GM20431 (cell line): ENCODE measurements around the gene PSMB4.
"Not testable (repeated sequence)": the region's sequence is repeated elsewhere in the genome, so short reads cannot be mapped to it uniquely, and the experiment has no call there.

Source experiments
- in situ Hi-C: fragments of 300-500 bp; cut with MseI, MboI; formaldehyde crosslinking; loops from one replicate; pipeline ENCODE4 v1.15.0; 2020; ENCODE audit warnings: low sequenced_read_pairs; ENCODE audit not compliant: unreplicated experiment

Gene PSMB4

DNA sequence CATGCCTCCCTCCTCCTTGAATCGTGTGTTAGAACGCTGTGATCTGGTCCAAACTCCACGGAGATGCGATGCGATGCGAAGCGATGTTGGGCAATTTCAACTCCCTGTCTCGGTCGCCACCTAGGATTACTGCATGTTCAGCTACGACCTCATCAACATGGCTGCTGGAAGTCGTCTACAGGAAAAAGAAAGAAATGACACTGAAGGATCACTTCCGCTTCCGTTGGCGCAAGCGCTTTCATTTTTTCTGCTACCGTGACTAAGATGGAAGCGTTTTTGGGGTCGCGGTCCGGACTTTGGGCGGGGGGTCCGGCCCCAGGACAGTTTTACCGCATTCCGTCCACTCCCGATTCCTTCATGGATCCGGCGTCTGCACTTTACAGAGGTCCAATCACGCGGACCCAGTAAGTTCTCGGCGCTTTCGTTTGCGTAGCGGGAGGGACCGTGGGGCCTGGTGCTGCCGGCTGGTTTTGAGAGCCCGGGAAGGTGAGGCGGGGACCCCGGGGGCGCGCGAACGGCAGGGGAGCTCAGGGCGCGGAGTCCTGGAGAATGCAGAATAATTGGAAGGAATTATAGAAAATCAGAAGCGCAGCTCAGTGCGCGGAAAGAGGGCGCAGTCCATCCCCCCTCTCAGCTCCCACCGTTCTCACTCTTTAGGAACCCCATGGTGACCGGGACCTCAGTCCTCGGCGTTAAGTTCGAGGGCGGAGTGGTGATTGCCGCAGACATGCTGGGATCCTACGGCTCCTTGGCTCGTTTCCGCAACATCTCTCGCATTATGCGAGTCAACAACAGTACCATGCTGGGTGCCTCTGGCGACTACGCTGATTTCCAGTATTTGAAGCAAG is at the start of gene PSMB4:
TSS of gene PSMB4 (plus strand) at position 250 of the 848 bp plus-strand sequence. CDS start at position 265, 15 bp downstream.
- in situ Hi-C loops: no loop called here

DNA sequence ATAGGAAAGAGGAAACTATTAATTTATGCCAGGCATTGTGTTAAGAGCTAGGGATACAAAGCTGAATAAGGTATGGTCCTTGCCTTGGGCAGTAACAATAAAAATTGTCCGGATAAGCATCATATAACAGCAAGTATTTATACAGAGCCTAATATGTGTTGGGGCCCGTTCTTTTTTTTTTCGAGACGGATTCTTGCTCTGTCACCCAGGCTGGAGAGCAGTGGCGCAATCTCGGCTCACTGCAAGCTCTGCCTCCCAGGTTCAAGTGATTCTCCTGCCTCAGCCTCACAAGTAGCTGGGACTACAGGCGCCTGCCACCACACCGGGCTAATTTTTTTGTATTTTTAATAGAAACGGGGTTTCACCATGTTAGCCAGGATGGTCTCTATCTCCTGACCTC is 49.0 kb upstream of the PSMB4 start:
- in situ Hi-C loops: not testable (repeated sequence)

DNA sequence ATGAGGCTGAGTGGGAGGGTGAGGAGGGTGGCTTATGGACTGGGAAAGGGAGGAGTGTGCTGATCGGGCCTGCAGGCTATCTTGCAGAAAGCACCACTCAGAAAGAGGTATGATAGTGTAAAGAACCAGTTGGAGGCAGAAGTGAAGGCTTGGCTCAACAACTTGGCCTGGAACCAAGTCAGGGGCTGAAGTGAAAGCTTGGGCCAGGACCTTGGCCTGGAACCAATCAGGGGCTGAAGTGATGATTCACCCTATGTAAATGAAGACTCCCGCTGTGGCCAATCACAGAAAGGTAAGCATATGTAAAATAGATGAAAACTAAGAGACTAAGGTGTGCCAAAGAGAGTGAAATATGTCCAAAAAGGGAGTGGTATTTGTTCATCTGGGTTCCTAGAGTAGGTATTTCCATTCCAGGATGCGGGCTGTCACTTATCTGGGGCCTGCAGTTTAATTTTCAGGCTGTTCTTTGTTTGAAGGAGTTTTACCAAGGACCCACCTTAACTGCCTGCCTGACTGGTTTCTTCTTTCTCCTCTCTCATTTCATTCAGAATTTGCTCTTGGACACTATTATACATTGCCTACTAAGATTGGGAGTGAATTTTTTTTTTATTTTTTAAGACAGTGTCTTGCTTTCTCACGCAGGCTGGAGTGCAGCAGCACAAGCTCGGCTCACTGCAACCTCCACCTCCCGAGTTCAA is 47.2 kb upstream of the PSMB4 start:
- in situ Hi-C loops: no loop called here

DNA sequence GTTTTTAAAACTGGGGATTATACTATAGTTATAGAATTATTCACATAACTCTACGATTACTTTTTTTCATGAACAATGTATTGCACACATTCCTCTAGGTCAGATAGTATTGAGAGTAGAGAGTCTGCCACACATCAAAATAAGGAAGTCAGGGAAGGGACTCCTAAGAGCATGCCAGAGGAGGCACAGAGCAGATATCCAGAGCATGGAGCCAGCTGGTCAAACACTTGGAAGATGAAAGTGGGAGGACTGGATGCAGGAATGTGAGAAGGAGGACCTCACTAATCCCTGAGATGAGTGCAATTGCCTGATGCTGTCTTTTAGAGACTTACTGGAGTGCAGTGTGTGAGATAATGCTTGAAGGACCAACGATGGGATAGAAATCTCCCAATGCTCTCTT is 42.7 kb upstream of the PSMB4 start:
- in situ Hi-C loops: no loop called here

DNA sequence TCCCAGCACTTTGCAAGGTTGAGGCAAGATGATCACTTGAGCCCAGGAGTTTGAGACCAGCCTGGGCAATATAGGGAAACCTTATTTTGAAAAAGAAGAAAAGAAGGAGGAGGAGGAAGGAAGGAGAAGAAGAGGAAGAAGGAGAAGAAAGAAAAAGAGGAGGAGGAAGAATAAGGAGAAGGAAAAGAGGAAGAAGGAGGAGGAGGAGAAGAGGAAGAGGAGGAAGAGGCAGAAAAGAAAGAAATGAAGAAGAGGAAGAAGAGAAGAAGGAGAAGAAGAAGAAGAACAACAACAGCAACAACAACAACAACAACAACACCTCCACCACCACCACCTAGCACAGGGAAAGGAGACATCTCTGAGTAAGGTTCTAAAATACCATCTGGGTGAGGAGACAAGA is 37.5 kb upstream of the PSMB4 start:
- in situ Hi-C loops: no loop called here

DNA sequence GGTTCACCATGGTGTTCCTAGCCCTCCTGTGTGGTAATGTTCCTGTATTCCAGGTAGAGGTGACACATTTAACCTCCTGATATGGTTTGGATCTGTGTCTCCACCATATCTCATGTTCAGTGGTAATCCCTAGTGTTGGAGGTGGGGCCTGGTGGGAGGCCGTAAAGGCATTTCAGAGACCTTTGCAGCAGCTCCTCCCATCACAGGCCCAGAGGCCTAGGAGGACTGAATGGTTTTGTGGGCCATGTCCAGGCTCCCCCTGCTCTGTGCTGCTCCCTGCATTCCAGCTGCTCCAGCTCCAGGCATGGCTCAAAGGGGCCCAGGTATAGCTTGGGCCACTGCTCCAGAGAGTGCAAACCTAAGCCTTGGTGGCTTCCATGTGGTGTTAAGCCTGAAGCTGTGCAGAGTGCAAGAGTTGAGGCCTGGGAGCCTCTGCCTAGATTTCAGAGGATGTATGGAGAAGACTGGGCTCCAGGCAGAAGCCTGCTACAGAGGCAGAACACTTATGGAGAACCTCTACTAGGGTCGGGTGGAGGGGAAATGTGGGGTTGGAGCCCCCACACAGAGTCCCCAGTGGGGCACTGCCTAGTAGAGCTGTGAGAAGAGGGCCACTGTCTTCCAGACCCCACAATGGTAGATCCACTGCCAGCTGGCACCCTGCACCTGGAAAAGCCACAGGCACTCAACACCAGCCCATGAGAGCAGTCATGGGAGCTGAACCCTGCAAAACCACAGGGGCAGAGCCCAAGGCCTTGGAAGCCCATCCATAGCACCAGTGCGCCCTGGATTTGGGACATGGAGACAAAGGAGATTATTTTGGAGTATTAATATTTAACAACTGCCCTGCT is 36.8 kb upstream of the PSMB4 start:
- in situ Hi-C loops: no loop called here

DNA sequence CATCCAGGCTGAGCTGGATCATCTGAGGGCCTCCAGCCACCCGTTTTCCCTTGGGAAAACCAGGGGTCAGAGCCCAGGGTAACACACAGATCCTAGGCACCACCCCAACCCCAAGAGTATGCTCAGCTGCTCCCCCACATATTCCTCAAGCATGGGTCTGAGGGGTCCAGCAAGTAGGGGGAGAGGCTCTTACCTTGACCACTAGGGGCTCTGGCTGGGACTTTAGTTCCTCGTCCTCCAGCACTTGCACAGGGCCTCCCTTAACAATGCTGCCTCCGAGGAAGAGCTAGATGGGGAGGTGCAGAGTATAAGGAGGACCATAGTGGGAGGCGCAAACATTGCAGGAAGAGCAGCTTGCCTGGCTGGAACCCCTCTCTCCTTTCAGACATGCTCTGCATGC is 34.4 kb upstream of the PSMB4 start:
- in situ Hi-C loops: no loop called here

DNA sequence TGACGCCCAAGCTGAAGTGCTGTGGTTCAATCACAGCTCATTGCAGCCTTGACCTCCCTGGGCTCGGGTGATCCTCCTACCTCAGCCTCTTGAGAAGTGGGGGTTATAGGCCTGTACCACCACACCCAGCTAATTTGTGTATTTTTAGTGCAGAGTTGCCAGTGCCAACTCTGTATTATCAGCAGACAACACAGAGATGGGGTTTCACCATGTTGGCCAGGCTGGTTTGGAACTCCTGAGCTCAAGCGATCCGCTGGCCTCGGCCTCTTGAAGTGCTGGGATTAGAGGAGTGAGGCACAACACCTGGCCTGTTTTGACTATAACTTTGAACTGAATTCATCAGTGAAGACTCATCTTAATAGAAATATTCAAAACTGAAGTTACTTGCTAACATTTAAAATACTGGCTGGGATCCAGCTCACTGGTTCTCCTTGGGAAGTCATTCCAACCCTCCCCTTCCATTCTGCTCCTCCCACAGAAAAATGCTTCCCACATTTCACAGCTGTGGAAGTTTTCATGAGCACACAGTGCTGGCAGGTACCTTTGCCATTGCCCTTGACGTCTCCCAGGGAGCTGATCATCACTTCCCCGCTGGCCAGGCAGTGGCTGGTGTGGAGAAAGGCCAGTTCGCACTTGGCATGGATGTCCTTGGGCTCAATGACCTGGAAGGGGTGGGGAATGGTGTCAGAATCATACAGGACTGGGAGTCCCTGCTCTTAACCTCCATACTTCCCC is 31.5 kb upstream of the PSMB4 start:
- in situ Hi-C loops: no loop called here

DNA sequence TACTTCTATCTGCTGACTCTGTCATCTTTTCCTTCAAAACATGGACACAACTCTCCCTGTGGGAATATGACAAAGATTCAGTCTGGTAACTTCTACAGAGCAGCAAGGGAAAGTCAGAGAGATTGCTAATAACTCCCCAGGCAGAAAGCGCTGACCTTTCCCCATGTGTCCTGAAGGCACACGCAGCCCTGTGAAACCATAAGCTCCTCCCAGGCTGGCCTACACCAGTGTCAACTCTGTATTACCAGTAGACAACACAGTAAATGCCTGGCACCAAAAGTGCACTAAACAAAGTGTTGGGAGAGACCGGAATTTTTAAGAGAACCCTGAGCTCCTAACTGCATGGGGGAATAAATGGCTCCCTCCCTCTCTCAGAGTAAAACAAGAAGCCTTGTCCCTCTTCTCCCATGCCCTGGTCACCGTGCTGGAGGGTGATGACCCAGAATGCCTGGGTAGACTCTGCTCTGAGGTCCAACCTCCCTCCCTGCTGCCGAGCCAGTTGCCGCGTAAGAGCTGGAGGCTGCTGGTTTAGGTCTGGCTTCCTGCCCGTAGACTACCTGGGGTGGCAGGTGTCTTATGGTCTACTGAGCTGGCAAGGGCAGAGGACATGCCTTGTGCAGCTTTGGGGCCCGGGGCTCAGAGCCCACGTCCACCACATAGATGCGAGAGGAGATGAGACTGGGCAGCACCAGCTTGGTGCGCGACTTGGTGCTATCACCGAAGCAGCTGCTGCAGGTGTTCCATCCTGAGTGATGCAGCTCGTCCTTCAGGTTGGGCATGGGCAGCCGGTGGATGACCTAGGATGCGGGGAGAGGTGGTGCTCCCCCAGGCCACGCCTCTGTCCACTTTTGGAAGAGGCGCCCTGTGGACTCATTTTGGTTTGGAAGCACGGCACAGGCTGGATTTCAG is 30.7 kb upstream of the PSMB4 start:
- in situ Hi-C loops: no loop called here

DNA sequence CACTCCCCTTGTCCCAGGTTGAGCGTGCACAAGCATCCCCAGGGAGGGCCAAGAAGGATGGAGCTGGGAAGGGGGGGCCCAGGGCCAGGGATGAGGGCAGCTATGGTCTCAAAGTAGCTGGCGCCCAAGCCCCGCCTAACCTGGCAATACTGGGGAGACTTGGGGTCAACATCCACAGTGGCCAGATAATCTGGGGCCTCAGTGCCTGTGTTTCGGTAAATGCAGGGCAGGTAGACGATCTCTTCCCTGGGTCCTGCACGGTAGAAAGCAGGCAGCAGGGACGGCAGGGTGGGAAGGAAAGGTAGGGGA is 30.1 kb upstream of the PSMB4 start:
- in situ Hi-C loops: no loop called here

DNA sequence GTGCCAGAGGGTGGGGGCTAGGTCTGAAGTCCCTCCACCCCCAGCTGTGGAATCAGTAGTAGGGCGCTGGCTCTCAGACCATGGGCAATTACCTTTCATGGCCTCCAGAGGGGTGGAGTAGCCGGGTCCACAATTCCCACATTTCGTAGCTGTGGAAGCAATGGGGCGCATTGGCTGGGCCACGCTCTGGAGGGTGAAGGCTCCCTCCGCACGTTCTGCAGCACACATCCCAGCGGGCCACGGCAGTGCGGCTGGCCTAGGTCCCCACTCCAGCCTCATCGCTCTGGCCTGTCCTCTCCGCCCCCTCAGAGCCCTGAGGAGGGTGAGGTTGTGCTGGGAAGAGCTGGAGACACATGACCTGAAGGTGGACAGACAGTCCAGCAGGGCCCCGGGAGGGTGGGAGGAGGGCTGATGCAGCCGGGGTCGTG is 29.7 kb upstream of the PSMB4 start:
- in situ Hi-C loops: no loop called here

DNA sequence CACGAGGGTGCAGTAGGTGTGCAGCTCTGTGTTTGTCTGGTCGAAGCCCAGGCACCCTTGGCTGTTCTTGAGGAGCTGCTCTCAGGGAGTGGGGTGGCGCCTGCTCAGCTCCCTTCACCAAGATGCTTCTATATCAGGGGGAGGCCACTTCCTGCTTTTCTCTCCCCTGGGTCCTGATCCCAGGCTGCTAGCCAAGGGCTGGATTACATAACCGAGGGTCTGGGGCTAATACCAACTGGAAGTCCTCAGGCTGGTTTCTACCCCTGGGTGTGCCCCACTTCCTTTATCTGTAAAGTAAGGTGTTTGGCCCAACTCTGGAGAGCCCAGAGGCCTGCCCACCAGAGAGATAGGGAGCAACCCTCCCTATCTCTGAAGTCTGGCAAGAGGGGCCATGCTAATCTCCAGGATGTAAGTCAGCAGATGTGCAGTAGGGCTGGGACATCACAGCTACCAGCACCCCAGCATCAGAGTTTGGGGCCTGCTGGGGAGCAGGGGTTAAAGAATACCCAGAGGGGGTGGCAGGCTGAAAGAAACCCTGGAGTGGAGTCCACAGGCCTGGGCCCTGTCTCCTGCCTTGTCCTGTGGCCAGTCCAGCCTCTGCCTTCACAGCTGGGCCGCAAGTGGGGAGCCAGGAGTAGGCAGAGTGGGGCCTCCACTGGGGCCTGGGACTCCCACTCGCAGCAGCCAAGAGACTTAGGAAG is 29.0 kb upstream of the PSMB4 start:
- in situ Hi-C loops: no loop called here

DNA sequence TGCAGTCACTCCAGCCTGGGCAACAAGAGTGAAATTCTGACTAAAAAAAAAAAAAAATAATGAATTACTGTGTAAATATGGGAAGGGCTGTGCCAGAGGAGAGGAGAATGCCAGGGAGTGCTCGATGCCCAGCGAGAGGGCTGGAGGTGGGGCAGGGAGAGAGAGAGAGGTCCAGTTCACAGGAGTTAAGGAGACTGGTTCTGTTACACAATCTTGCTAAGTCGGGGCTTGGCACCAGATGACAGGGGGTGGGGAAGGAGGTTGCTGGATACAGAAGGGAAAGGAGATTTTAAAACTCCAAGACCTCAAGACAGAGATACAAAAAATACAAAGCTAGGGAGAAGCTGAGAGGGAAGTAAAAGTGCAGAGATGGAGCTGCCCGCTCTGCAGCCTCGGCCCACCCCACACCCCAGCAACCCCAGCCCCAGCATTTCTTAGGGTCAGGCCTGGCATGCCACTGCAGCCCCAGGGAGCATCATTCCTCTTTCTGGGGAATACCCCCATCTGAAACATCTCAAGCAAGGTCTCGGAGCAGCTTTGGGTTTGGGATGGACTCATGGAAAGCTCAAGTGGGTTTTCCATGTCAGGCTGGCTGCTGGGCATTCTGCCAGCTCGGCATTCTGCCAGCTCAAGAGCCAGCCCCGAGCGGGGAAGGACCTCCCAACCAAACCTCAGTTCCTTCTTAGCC is 27.9 kb upstream of the PSMB4 start:
- in situ Hi-C loops: no loop called here

DNA sequence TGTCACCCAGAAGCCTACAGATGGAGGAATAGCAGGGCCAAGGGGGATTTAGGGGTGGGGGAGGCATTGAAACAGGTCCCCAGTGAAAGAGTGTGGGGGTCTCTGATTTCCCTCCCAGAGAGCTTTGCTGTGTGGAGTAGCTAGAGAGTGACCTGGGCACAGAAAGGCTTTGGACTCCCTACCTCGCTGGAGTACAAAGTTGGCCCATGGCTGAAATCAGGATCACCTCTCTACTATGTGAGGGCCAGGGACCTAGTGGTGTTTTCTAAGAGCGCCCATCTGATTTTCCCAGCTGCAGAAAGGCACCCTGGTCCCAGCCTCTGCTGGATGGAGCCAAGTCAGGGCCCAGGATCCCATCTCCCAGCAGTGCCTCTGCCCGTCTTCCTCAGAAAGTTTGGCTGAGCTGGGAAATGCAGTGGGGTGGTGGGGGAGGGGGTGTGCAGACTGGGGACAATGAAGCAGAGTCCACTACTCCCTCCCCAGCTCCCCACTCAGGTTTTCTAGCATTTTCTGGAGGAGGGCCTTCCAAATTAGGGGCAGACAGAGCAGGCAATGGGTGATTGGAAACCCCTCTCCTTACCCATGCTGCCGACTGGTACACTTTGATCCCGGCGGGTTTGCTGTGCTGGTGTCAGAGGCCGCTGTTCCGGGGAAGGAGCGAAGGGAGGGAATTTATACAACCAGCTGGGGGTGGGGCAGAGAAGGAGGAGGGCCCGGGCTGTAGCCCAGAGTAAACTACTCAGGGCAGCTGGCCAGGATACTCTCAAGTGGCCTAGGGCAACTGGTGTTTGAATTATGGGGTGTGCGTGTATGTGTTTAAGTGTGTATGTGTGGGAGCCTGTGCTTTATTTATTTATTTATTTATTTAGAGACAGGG is 27.1 kb upstream of the PSMB4 start, which contains the start of gene SELENBP1:
TSS of gene SELENBP1 (minus strand) at position 648 of the 877 bp plus-strand sequence. CDS start at position 584, 64 bp downstream.
- in situ Hi-C loops: no loop called here

DNA sequence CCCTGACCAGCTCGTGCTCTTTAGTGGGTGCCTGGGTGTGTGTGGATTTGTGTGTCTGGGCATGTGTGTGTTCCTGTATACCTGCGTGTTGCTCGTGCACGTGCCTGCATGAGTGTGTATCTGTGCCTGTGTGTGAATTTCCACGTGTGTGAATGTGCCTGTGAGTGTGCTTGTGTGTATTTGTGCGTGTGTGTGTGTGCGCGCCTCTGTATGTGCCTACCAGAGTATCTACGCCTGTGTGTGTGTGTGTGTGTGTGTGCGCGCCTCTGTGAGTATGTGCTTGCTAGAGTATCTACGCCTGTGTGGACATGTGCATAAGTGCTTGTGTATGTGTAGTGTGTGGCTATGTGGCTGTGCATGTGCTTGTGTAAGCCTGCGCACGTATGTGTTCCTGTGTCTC is 26.2 kb upstream of the PSMB4 start:
- in situ Hi-C loops: no loop called here

DNA sequence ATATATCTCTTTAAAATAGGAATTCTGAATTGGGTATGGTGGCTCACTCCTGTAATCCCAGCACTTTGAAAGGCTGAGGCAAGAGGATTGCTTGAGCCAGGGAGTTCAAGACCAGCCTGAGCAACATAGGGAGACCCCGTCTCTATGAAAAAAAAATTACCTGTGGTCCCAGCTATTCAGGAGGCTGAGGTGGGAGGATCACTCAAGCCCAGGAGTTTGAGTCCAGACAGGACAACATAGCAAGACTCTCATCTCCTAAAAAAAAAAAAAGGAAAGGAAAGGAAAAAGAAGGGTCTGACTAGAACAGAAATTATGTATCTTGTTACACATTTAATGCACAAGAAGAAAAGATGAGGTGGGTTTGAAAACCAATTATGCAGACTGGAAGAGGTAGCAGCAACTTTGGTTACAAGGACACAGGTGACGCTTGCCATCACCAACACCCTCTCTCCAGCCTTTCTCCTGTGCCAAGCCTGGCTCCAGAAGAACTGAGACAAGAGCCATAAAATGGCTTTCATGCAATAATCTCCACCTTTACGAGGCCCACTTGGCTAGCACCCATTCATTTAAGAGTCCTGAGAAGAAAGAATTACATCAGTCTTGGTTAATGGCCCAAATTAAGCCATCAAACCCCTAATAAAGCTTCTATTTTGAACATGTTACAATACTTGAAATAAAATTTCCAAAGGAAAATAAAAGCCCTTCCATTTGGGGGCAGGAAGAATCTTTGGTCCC is 22.1 kb upstream of the PSMB4 start:
- in situ Hi-C loops: no loop called here
